Lung (tissue), 13 donors: ENCODE data around the gene KRTAP12-4. TPM values are rescaled to one million over a fixed set of nuclear protein-coding genes. Genes with fewer than 3 reads are reported as not detected.

Experiments
- ATAC-seq: fragments of 200-7000 bp; cut with Tn5 transposase; one replicate; pipeline ENCODE4 v1.9.1; 2020; ENCODE audit warnings: moderate number of reproducible peaks; ENCODE audit not compliant: insufficient read depth, low FRiP score
- DNase-seq, 3 donors: peaks; one replicate each; pipeline ENCODE4 v3.0.0-alpha.2; 2013 to 2017
- H3K27ac ChIP-seq, 2 donors: one replicate each; pipeline ENCODE4 v1.5.1; 2013; ENCODE audit warnings: mild to moderate bottlenecking in 2 of 2, moderate library complexity in 2 of 2, control low read depth in 1 of 2, inconsistent platforms in 1 of 2, low read depth in 1 of 2, low read length in 1 of 2
- H3K27me3 ChIP-seq, 3 donors: one replicate each; pipeline ENCODE4 v1.5.1; 2013; ENCODE audit warnings: low read length in 2 of 3; ENCODE audit not compliant: control insufficient read depth in 3 of 3, insufficient read depth in 3 of 3
- H3K36me3 ChIP-seq, 4 donors: one replicate each; pipeline ENCODE4 v1.5.1; 2013; ENCODE audit warnings: low read length in 4 of 4, mild to moderate bottlenecking in 1 of 4, moderate library complexity in 1 of 4; ENCODE audit not compliant: control insufficient read depth in 4 of 4, insufficient read depth in 4 of 4
- H3K4me1 ChIP-seq, 5 donors: one replicate each; pipeline ENCODE4 v1.5.1; 2013; ENCODE audit warnings: low read length in 5 of 5, mild to moderate bottlenecking in 2 of 5, moderate library complexity in 1 of 5; ENCODE audit not compliant: control insufficient read depth in 5 of 5, insufficient read depth in 5 of 5
- H3K4me3 ChIP-seq: one replicate; pipeline ENCODE4 v1.5.1; 2013; ENCODE audit warnings: mild to moderate bottlenecking, control low read depth, moderate library complexity
- H3K9ac ChIP-seq, 2 donors: one replicate each; pipeline ENCODE4 v1.5.1; 2013; ENCODE audit warnings: low read length in 2 of 2, control low read depth in 1 of 2; ENCODE audit not compliant: insufficient read depth in 1 of 2
- H3K9me3 ChIP-seq, 4 donors: one replicate each; pipeline ENCODE4 v1.5.1; 2013; ENCODE audit warnings: low read length in 3 of 4, mild to moderate bottlenecking in 1 of 4, moderate library complexity in 1 of 4; ENCODE audit not compliant: control insufficient read depth in 4 of 4, insufficient read depth in 3 of 4
- WGBS, 2 donors: extraction: QIAGEN DNeasy Blood & Tissue Kit; methylation state at CpG; one replicate each; pipeline ENCODE4 v1.1.7; 2013; 5-methylcytosine and 5-hydroxymethylcytosine counted together
- polyA plus RNA-seq, 2 donors: library from polyadenylated mRNA; stranded (reverse); fragments of 200-250 nt; gene quantifications; one replicate each; pipeline ENCODE4 v1.2.1, GENCODE V29; 2013
- small RNA-seq: library from RNA; depleted of rRNA; stranded (forward); fragments of <200 nt; gene quantifications from one replicate; pipeline ENCODE3, GENCODE V24; 2014; ENCODE audit warnings: low replicate concordance
- total RNA-seq, 2 donors: library from RNA; depleted of rRNA in 1 of 2; stranded (reverse); fragments of >200 nt in 1 of 2; gene quantifications; one replicate each; pipeline ENCODE4 v1.2.1, GENCODE V29; 2014 to 2021
- TF ChIP-seq, protein P1 (sequence below): IDR thresholded peaks from 2 replicates; pipeline ENCODE4 v1.5.1; 2012; ENCODE audit warnings: mild to moderate bottlenecking; ENCODE audit errors: control extremely low read depth, extremely low read depth
- donor health status: control.
- donor health status: control.
- donor health status: Bipolar disorder and iron deficiency.
- donor health status: healthy.
- donor health status: DM: yes; HTN: yes; CAD: no.

KRTAP12-4 gene
- total and polyA plus RNA-seq, 4 donors, result not detected

DNA sequence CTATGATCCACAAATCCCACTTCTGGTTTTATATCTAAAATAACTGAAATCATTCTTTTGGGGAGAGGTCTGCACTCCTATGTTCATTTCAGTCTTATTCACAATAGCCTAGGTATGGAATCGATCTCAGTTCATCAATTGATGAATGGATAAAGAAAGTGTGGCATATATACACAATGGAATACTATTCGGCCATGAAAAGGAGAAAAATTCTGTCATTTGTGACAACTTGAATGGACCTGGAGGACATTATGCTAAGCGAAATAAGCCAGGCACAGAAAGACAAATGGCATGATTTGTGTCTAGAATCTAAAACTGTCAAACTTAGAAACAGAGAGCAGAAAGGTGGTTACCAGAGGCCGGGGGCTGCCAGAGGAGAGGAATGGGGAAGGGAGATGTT is 48.0 kb downstream of the KRTAP12-4 start:
- Histone ChIP-seq H3K27ac (no peak overlapping the region), H3K9ac (no peak overlapping the region), H3K36me3 (no peaks in the 10 kb centered on the region), H3K9me3 (peaks cover 0 to 10% (median 3%) of the 10 kb centered on the region in 4 donors), H3K4me1 (no peaks in the 10 kb centered on the region), H3K4me3 (no peak overlapping the region), H3K27me3 (no peaks in the 10 kb centered on the region)
- ATAC-seq, result no peak
- 78 to 88% methylated on average over 4 of the region's 4 CpGs for WGBS, 2 donors
- no peak for DNase-seq
- TF ChIP-seq, protein P1, sequence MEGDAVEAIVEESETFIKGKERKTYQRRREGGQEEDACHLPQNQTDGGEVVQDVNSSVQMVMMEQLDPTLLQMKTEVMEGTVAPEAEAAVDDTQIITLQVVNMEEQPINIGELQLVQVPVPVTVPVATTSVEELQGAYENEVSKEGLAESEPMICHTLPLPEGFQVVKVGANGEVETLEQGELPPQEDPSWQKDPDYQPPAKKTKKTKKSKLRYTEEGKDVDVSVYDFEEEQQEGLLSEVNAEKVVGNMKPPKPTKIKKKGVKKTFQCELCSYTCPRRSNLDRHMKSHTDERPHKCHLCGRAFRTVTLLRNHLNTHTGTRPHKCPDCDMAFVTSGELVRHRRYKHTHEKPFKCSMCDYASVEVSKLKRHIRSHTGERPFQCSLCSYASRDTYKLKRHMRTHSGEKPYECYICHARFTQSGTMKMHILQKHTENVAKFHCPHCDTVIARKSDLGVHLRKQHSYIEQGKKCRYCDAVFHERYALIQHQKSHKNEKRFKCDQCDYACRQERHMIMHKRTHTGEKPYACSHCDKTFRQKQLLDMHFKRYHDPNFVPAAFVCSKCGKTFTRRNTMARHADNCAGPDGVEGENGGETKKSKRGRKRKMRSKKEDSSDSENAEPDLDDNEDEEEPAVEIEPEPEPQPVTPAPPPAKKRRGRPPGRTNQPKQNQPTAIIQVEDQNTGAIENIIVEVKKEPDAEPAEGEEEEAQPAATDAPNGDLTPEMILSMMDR, result no peak

Small RNA genes lying within 50 kb of the gene (small RNA-seq; reads per million reads assigned to genes)
- gene KRTAP12-6P, result not detected

Other genes with a start within 250 kb of the KRTAP12-4 start
- gene LRRC3, start 199.1 kb downstream of the KRTAP12-4 start, total RNA-seq, result 1 to 10 TPM; 2.8 to 3.6 TPM
- gene LRRC3, start 199.1 kb downstream of the KRTAP12-4 start, polyA plus RNA-seq, result 1 to 10 TPM; 1.4 to 2.0 TPM
- gene KRTAP10-1, start 114.5 kb downstream of the KRTAP12-4 start, total RNA-seq, result not detected
- not detected for gene KRTAP10-1, start 114.5 kb downstream of the KRTAP12-4 start, polyA plus RNA-seq
- gene KRTAP10-2, start 103.2 kb downstream of the KRTAP12-4 start, total RNA-seq, result not detected
- not detected for gene KRTAP10-2, start 103.2 kb downstream of the KRTAP12-4 start, polyA plus RNA-seq
- not detected for gene KRTAP10-3, start 95.9 kb downstream of the KRTAP12-4 start, total RNA-seq
- gene KRTAP10-3, start 95.9 kb downstream of the KRTAP12-4 start, polyA plus RNA-seq, result not detected
- not detected for gene KRTAP10-4, start 80.9 kb downstream of the KRTAP12-4 start, total RNA-seq
- gene KRTAP10-4, start 80.9 kb downstream of the KRTAP12-4 start, polyA plus RNA-seq, result not detected
- not detected for gene KRTAP10-5, start 74.1 kb downstream of the KRTAP12-4 start, total RNA-seq
- not detected for gene KRTAP10-5, start 74.1 kb downstream of the KRTAP12-4 start, polyA plus RNA-seq
- not detected for gene KRTAP10-6, start 62.2 kb downstream of the KRTAP12-4 start, total RNA-seq
- gene KRTAP10-6, start 62.2 kb downstream of the KRTAP12-4 start, polyA plus RNA-seq, result not detected
- not detected for gene KRTAP10-7, start 54.1 kb downstream of the KRTAP12-4 start, total RNA-seq
- not detected for gene KRTAP10-7, start 54.1 kb downstream of the KRTAP12-4 start, polyA plus RNA-seq
- gene KRTAP10-8, start 42.6 kb downstream of the KRTAP12-4 start, total RNA-seq, result not detected
- gene KRTAP10-8, start 42.6 kb downstream of the KRTAP12-4 start, polyA plus RNA-seq, result not detected
- gene KRTAP10-9, start 27.6 kb downstream of the KRTAP12-4 start, total RNA-seq, result not detected
- not detected for gene KRTAP10-9, start 27.6 kb downstream of the KRTAP12-4 start, polyA plus RNA-seq
- not detected for gene KRTAP10-10, start 17.3 kb downstream of the KRTAP12-4 start, total RNA-seq
- gene KRTAP10-10, start 17.3 kb downstream of the KRTAP12-4 start, polyA plus RNA-seq, result not detected
- gene KRTAP10-11, start 8.2 kb downstream of the KRTAP12-4 start, total RNA-seq, result not detected
- gene KRTAP10-11, start 8.2 kb downstream of the KRTAP12-4 start, polyA plus RNA-seq, result not detected
- gene KRTAP12-3, start 3.3 kb upstream of the KRTAP12-4 start, total RNA-seq, result not detected
- gene KRTAP12-3, start 3.3 kb upstream of the KRTAP12-4 start, polyA plus RNA-seq, result not detected
- gene KRTAP12-2, start 12.3 kb upstream of the KRTAP12-4 start, total RNA-seq, result not detected
- not detected for gene KRTAP12-2, start 12.3 kb upstream of the KRTAP12-4 start, polyA plus RNA-seq
- not detected for gene KRTAP12-1, start 27.5 kb upstream of the KRTAP12-4 start, total RNA-seq
- not detected for gene KRTAP12-1, start 27.5 kb upstream of the KRTAP12-4 start, polyA plus RNA-seq
- gene KRTAP10-12, start 42.5 kb upstream of the KRTAP12-4 start, total RNA-seq, result not detected
- gene KRTAP10-12, start 42.5 kb upstream of the KRTAP12-4 start, polyA plus RNA-seq, result not detected
- gene TSPEAR, start 56.9 kb upstream of the KRTAP12-4 start, total RNA-seq, result 1 to 10 TPM in 1 of 2 donors, under 1 TPM in 1; 0.43 to 2.1 TPM
- under 1 TPM; 0.02 to 0.12 TPM for gene TSPEAR, start 56.9 kb upstream of the KRTAP12-4 start, polyA plus RNA-seq
- 10 to 100 TPM; 87.0 to 93.2 TPM for gene UBE2G2, start 147.2 kb upstream of the KRTAP12-4 start, total RNA-seq
- gene UBE2G2, start 147.2 kb upstream of the KRTAP12-4 start, polyA plus RNA-seq, result 10 to 100 TPM; 35.6 to 48.0 TPM
- 10 to 100 TPM; 45.5 to 86.5 TPM for gene SUMO3, start 163.4 kb upstream of the KRTAP12-4 start, total RNA-seq
- 10 to 100 TPM; 40.4 to 96.4 TPM for gene SUMO3, start 163.4 kb upstream of the KRTAP12-4 start, polyA plus RNA-seq
- 100 to 1,000 TPM; 243 to 247 TPM for gene PTTG1IP, start 219.0 kb upstream of the KRTAP12-4 start, total RNA-seq
- 100 to 1,000 TPM; 139 to 209 TPM for gene PTTG1IP, start 219.0 kb upstream of the KRTAP12-4 start, polyA plus RNA-seq